DOHH2 (cell line): ENCODE data around the gene TFRC.
"Not testable (repeated sequence)": the region's sequence is repeated elsewhere in the genome, so short reads cannot be mapped to it uniquely, and the experiment has no call there.

Experiments used
- CTCF ChIP-seq: fragments of 200-600 bp; sonication (generic); IDR thresholded peaks from one replicate; pipeline ENCODE4 v1.5.1; 2014; ENCODE audit warnings: antibody characterized with exemption, mild to moderate bottlenecking, low read depth, low read length; ENCODE audit not compliant: poor library complexity, severe bottlenecking
- EZH2phosphoT487 ChIP-seq: fragments of 200-600 bp; sonication (generic); IDR thresholded peaks from 2 replicates; pipeline ENCODE4 v1.6.1; 2017; ENCODE audit warnings: borderline replicate concordance, mild to moderate bottlenecking, antibody characterized with exemption, low read length, moderate library complexity, mixed read lengths

DNA sequence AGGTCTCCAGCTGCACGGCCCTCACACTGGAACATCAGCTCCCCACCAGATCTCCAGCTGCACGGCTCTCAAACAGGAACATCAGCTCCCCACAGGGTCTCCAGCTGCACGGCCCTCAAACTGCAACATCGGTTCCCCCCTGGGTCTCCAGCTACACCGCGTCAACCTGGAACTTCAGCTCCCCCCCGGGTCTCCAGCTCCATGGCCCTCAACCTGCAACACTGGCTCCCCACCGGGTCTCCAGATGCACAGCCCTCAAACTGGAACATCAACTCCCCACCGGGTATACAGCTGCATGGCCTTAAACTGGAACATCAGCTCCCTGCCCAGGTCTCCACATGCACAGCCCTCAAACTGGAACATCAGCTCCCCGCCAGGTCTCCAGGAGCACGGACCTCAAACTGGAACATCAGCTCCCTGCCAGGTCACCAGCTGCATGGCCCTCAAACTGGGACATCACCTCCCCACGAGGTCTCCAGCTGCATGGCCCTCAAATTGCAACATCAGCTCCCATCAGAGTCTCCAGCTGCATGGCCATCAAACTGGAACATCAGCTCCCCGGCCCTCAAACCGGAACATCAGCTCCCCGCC is 81.4 kb downstream of the TFRC start:
- TF ChIP-seq CTCF, EZH2phosphoT487: not testable (repeated sequence)
